Right lobe of liver (tissue), 4 donors: ENCODE results near the gene DPH3.

Experiments used
- POLR2A ChIP-seq: fragments of 450-650 bp; IDR thresholded peaks from one replicate; pipeline ENCODE4 v1.6.1; 2017; ENCODE audit warnings: antibody characterized with exemption, mild to moderate bottlenecking
- TF ChIP-seq, protein P1 (sequence below), 4 donors: fragments of 200-600 bp in 3 of 4; fragments of 450-650 bp in 1 of 4; IDR thresholded peaks; one replicate each; pipeline versions ENCODE4 v1.5.1 to v1.8.0; 2016 to 2022; ENCODE audit warnings: antibody characterized with exemption in 4 of 4, mild to moderate bottlenecking in 2 of 4
- donor health status: DM: no; HTN: no; CAD: no.
- donor health status: DM: no; HTN: no; CAD: no.
- donor health status: DM: no; HTN: yes; CAD: no.

DNA sequence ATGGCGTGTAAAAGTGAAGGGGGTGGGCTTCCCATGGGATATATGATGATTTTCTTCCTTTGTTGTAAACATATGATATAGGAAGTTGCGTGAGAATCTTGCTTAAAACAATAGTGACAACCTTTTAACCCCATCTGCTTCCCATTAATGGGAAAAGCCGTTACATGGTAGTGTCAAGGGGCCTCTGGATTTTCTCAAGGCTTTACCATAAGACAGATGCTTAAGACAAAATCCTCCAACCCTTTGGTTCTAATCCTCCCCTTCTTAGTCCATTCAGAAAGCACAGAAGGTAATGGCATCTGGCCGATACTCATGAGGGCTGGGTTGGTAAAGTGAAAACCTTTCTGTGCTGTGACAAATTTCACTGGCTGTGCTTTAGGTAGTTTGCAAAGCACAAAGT is 25.0 kb downstream of the DPH3 start:
- TF ChIP-seq, protein P1, sequence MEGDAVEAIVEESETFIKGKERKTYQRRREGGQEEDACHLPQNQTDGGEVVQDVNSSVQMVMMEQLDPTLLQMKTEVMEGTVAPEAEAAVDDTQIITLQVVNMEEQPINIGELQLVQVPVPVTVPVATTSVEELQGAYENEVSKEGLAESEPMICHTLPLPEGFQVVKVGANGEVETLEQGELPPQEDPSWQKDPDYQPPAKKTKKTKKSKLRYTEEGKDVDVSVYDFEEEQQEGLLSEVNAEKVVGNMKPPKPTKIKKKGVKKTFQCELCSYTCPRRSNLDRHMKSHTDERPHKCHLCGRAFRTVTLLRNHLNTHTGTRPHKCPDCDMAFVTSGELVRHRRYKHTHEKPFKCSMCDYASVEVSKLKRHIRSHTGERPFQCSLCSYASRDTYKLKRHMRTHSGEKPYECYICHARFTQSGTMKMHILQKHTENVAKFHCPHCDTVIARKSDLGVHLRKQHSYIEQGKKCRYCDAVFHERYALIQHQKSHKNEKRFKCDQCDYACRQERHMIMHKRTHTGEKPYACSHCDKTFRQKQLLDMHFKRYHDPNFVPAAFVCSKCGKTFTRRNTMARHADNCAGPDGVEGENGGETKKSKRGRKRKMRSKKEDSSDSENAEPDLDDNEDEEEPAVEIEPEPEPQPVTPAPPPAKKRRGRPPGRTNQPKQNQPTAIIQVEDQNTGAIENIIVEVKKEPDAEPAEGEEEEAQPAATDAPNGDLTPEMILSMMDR (IDR thresholded peaks at IDR 0.05): no peak
- no peak for TF ChIP-seq POLR2A
